ENCODE results near the gene LCMT1.

DNA sequence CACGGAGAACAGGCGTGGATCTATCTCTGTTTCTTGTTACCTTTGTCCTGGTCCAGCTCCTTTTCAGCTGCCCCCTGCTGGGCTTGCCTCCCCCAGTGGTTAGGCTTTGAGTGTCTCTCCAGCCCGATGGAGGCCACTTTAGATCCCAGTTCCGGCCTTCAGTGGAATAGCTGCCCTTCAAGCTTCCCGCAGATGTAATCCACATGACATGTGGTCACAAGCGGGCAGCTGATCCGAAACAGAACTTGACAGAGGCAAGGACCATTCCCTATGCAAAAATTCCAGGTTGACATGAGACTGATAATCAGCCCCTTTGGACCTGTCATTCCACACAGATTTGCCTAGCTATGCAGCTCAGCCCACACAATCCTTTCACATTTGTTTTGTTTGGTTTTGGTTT is 64.6 kb downstream of the LCMT1 start:
- TF ChIP-seq, protein P1, sequence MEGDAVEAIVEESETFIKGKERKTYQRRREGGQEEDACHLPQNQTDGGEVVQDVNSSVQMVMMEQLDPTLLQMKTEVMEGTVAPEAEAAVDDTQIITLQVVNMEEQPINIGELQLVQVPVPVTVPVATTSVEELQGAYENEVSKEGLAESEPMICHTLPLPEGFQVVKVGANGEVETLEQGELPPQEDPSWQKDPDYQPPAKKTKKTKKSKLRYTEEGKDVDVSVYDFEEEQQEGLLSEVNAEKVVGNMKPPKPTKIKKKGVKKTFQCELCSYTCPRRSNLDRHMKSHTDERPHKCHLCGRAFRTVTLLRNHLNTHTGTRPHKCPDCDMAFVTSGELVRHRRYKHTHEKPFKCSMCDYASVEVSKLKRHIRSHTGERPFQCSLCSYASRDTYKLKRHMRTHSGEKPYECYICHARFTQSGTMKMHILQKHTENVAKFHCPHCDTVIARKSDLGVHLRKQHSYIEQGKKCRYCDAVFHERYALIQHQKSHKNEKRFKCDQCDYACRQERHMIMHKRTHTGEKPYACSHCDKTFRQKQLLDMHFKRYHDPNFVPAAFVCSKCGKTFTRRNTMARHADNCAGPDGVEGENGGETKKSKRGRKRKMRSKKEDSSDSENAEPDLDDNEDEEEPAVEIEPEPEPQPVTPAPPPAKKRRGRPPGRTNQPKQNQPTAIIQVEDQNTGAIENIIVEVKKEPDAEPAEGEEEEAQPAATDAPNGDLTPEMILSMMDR (IDR thresholded peaks at IDR 0.05; ENCODE audit: insufficient read depth, low read length), result no peak
- TF ChIP-seq, protein P2, sequence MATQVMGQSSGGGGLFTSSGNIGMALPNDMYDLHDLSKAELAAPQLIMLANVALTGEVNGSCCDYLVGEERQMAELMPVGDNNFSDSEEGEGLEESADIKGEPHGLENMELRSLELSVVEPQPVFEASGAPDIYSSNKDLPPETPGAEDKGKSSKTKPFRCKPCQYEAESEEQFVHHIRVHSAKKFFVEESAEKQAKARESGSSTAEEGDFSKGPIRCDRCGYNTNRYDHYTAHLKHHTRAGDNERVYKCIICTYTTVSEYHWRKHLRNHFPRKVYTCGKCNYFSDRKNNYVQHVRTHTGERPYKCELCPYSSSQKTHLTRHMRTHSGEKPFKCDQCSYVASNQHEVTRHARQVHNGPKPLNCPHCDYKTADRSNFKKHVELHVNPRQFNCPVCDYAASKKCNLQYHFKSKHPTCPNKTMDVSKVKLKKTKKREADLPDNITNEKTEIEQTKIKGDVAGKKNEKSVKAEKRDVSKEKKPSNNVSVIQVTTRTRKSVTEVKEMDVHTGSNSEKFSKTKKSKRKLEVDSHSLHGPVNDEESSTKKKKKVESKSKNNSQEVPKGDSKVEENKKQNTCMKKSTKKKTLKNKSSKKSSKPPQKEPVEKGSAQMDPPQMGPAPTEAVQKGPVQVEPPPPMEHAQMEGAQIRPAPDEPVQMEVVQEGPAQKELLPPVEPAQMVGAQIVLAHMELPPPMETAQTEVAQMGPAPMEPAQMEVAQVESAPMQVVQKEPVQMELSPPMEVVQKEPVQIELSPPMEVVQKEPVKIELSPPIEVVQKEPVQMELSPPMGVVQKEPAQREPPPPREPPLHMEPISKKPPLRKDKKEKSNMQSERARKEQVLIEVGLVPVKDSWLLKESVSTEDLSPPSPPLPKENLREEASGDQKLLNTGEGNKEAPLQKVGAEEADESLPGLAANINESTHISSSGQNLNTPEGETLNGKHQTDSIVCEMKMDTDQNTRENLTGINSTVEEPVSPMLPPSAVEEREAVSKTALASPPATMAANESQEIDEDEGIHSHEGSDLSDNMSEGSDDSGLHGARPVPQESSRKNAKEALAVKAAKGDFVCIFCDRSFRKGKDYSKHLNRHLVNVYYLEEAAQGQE (IDR thresholded peaks at IDR 0.05; ENCODE audit: insufficient replicate concordance, low read depth), result no peak
- TF ChIP-seq POLR2AphosphoS5 (IDR thresholded peaks at IDR 0.05; ENCODE audit: low read depth) (no peak), GABPA (IDR thresholded peaks at IDR 0.05; ENCODE audit: low read depth) (no peak), SPI1 (IDR thresholded peaks at IDR 0.05; ENCODE audit: borderline replicate concordance, low read depth) (no peak)
